Right ventricle myocardium superior (tissue), 1 donor: ENCODE data around the gene TMEM243. TPM values are rescaled to one million over a fixed set of nuclear protein-coding genes. Genes with fewer than 3 reads are reported as not detected.
A peak's percentile ranks its signal among the peaks of the same experiment; 100 is the strongest.
"Not testable (repeated sequence)": the region's sequence is repeated elsewhere in the genome, so short reads cannot be mapped to it uniquely, and the experiment has no call there.

Experiments used
- ATAC-seq: fragments of 200-7000 bp; cut with Tn5 transposase; one replicate; pipeline ENCODE4 v1.9.1; 2020; ENCODE audit warnings: mild to moderate bottlenecking; ENCODE audit not compliant: poor library complexity
- DNase-seq: peaks from one replicate; pipeline ENCODE4 v3.0.0-alpha.2; 2020
- intact Hi-C: fragments of 100-400 bp; cut with DNase I; formaldehyde crosslinking; loops from one replicate; pipeline ENCODE4 v1.11.2; 2022
- long read RNA-seq: library from polyadenylated mRNA; unstranded; transcript quantifications from one replicate; pipeline ENCODE4 v2.0.0, GENCODE V29; 2021
- total RNA-seq: library from RNA; stranded (reverse); fragmentation: NEBNext Ultra II Directional; extraction: Animal tissue kit (Norgen Biotek cat#: 25700); gene quantifications from one replicate; pipeline ENCODE4 v1.2.1, GENCODE V29; 2021
- donor health status: DM: no; HTN: yes; CAD: no; lungs with severe emphysema.

TMEM243 gene
- total RNA-seq: 4.8 TPM
- long read RNA-seq, transcript TMEM243-203 (5 exons, 1,273 nt): major isoform, 8 of 12 reads
- long read RNA-seq, partial matches to known transcripts: 1 of 12 reads
- long read RNA-seq, other reads (novel, unspliced or antisense): 0 of 12 reads

- DNase-seq (peak; percentile 91), ATAC-seq (peak; percentile 93)
- intact Hi-C loops: loop anchor here (5.0 kb wide), 1 partner anchor 67 kb away; the partner anchor contains the start of gene DMTF1
Observed at GRCh38 chr7:87219545-87220025, at the start of gene TMEM243. Gene TMEM243, minus strand, starts transcription at chr7:87219732. Its CDS starts 229 bp downstream, at chr7:87219503.

GRCh38 chr7:87267239-87267900 lies 47.8 kb upstream of the TMEM243 start:
- DNase-seq: no peak
- ATAC-seq: no peak
- intact Hi-C loops: no loop called here

- intact Hi-C loops: no loop called here
- no peak for DNase-seq
Observed at GRCh38 chr7:87263537-87263936, 44.0 kb upstream of the TMEM243 start.

GRCh38 chr7:87253589-87254087 lies 34.1 kb upstream of the TMEM243 start:
- DNase-seq (no peak), ATAC-seq (no peak)
- intact Hi-C loops: no loop called here

More at GRCh38 chr7:87263537-87263936, 44.0 kb upstream of the TMEM243 start:
- ATAC-seq: no peak

GRCh38 chr7:87245671-87246070 lies 26.1 kb upstream of the TMEM243 start:
- ATAC-seq, intact Hi-C loops: not testable (repeated sequence)

GRCh38 chr7:87238464-87239051 lies 19.0 kb upstream of the TMEM243 start:
- ATAC-seq, DNase-seq, intact Hi-C loops: not testable (repeated sequence)

More at GRCh38 chr7:87245671-87246070, 26.1 kb upstream of the TMEM243 start:
- DNase-seq: not testable (repeated sequence)

- intact Hi-C loops: loop anchor here (5.0 kb wide), 1 partner anchor 293 kb away; no protein-coding TSS in a partner anchor
- ATAC-seq (no peak), DNase-seq (no peak)
Observed at GRCh38 chr7:87234949-87235348, 15.4 kb upstream of the TMEM243 start.

GRCh38 chr7:87231711-87232110 lies 12.2 kb upstream of the TMEM243 start:
- ATAC-seq (peak; percentile 38), DNase-seq (no peak)
- intact Hi-C loops: loop anchor here (5.0 kb wide), 1 partner anchor 289 kb away; no protein-coding TSS in a partner anchor

- ATAC-seq: peak; percentile 82
- peak; percentile 64 for DNase-seq
- intact Hi-C loops: loop anchor here (5.0 kb wide), 1 partner anchor 289 kb away; no protein-coding TSS in a partner anchor
Observed at GRCh38 chr7:87231258-87231657, 11.7 kb upstream of the TMEM243 start.

GRCh38 chr7:87226495-87226894 lies 7.0 kb upstream of the TMEM243 start:
- ATAC-seq: no peak
- intact Hi-C loops: no loop called here
- DNase-seq: no peak

- ATAC-seq (no peak), DNase-seq (no peak)
- intact Hi-C loops: no loop called here
Observed at GRCh38 chr7:87225696-87226095, 6.2 kb upstream of the TMEM243 start.

GRCh38 chr7:87223666-87224065 lies 4.1 kb upstream of the TMEM243 start:
- no peak for DNase-seq
- no peak for ATAC-seq
- intact Hi-C loops: no loop called here

GRCh38 chr7:87220734-87221215 lies 1.2 kb upstream of the TMEM243 start:
- DNase-seq: no peak
- no peak for ATAC-seq
- intact Hi-C loops: no loop called here

- peak; percentile 88 for ATAC-seq
- intact Hi-C loops: no loop called here
- DNase-seq: peak; percentile 89
Observed at GRCh38 chr7:87220026-87220733, 648 bp upstream of the TMEM243 start.

- intact Hi-C loops: loop anchor here (5.0 kb wide), 1 partner anchor 67 kb away; the partner anchor contains the start of gene DMTF1
- DNase-seq (peak; percentile 82), ATAC-seq (peak; percentile 69)
Observed at GRCh38 chr7:87218796-87219544, 562 bp downstream of the TMEM243 start.

GRCh38 chr7:87217983-87218653 lies 1.4 kb downstream of the TMEM243 start:
- DNase-seq (no peak), ATAC-seq (no peak)
- intact Hi-C loops: loop anchor here (5.0 kb wide), 1 partner anchor 66 kb away; the partner anchor contains the start of gene DMTF1
